HG03354 (cell line): ENCODE results near the gene CAMK2D.

ENCODE experiments used
- ATAC-seq: cut with Tn5 transposase; IDR thresholded peaks from one replicate; pipeline ENCODE4 v1.9.1; 2021; ENCODE audit warnings: mild to moderate bottlenecking; ENCODE audit not compliant: unreplicated experiment, poor library complexity, severe bottlenecking

Gene CAMK2D

GRCh38 chr4:113555868-113556267 is 205.7 kb downstream of the CAMK2D start:
- no peak for ATAC-seq

- ATAC-seq: no peak
These were observed 208.5 kb downstream of the CAMK2D start for GRCh38 chr4:113553082-113553481.

GRCh38 chr4:113550510-113550909 is 211.0 kb downstream of the CAMK2D start:
- no peak for ATAC-seq

GRCh38 chr4:113548303-113548702 is 213.2 kb downstream of the CAMK2D start:
- no peak for ATAC-seq

- ATAC-seq: peak; percentile 97
These were observed 214.0 kb downstream of the CAMK2D start for GRCh38 chr4:113547487-113548042.

GRCh38 chr4:113541933-113542332 is 219.6 kb downstream of the CAMK2D start:
- ATAC-seq: no peak

GRCh38 chr4:113540859-113541258 is 220.7 kb downstream of the CAMK2D start:
- no peak for ATAC-seq

- peak; percentile 87 for ATAC-seq
These were observed 222.1 kb downstream of the CAMK2D start for GRCh38 chr4:113539408-113539807.

GRCh38 chr4:113537628-113538027 is 223.9 kb downstream of the CAMK2D start:
- no peak for ATAC-seq

- ATAC-seq: no peak
These were observed 224.3 kb downstream of the CAMK2D start for GRCh38 chr4:113537203-113537602.

- ATAC-seq: no peak
These were observed 226.8 kb downstream of the CAMK2D start for GRCh38 chr4:113534711-113535110.

GRCh38 chr4:113531572-113531971 is 230.0 kb downstream of the CAMK2D start:
- no peak for ATAC-seq

GRCh38 chr4:113528395-113528794 is 233.1 kb downstream of the CAMK2D start:
- no peak for ATAC-seq

- ATAC-seq: no peak
These were observed 236.0 kb downstream of the CAMK2D start for GRCh38 chr4:113525521-113525920.

- ATAC-seq: peak; percentile 42
These were observed 236.9 kb downstream of the CAMK2D start for GRCh38 chr4:113524505-113525186.

GRCh38 chr4:113524096-113524495 is 237.4 kb downstream of the CAMK2D start:
- ATAC-seq: peak; percentile 94

GRCh38 chr4:113522433-113522832 is 239.1 kb downstream of the CAMK2D start:
- ATAC-seq: no peak

- no peak for ATAC-seq
These were observed 248.2 kb downstream of the CAMK2D start for GRCh38 chr4:113513382-113513781.

- ATAC-seq: no peak
These were observed 248.7 kb downstream of the CAMK2D start for GRCh38 chr4:113512880-113513279.

- ATAC-seq: no peak
These were observed 249.6 kb downstream of the CAMK2D start for GRCh38 chr4:113511944-113512343.

GRCh38 chr4:113509851-113510250 is 251.7 kb downstream of the CAMK2D start:
- no peak for ATAC-seq

- no peak for ATAC-seq
These were observed 256.5 kb downstream of the CAMK2D start for GRCh38 chr4:113505044-113505443.
